Fibroblast of lung (primary cell): Measurements from ENCODE around the gene OTUD3. TPM values are rescaled to one million over a fixed set of nuclear protein-coding genes. Genes with fewer than 3 reads are reported as not detected.
"Not testable (repeated sequence)": the region's sequence is repeated elsewhere in the genome, so short reads cannot be mapped to it uniquely, and the experiment has no call there.

Experiments used
- DNase-seq, 2 donors: peaks; one replicate each; pipeline versions ENCODE4 v3.0.0 to v3.0.0-alpha.2; 2010; ENCODE audit warnings: low read depth in 2 of 2
- H2AFZ ChIP-seq: 2 replicates; pipeline ENCODE4 v1.5.1; 2012; ENCODE audit warnings: low read length, control low read depth, inconsistent platforms
- H3K27ac ChIP-seq: 2 replicates; pipeline ENCODE4 v1.5.1; 2011; ENCODE audit warnings: low read length, control low read depth; ENCODE audit not compliant: insufficient read depth
- H3K27me3 ChIP-seq: 2 replicates; pipeline ENCODE4 v1.5.1; 2011; ENCODE audit warnings: mild to moderate bottlenecking, low read length; ENCODE audit not compliant: control insufficient read depth, insufficient read depth
- H3K36me3 ChIP-seq: 2 replicates; pipeline ENCODE4 v1.5.1; 2011; ENCODE audit warnings: low read length; ENCODE audit not compliant: control insufficient read depth, insufficient read depth
- H3K4me1 ChIP-seq: 2 replicates; pipeline ENCODE4 v1.5.1; 2011; ENCODE audit warnings: low read length; ENCODE audit not compliant: control insufficient read depth, insufficient read depth; ENCODE audit errors: extremely low read depth
- H3K4me2 ChIP-seq: 2 replicates; pipeline ENCODE4 v1.5.1; 2011; ENCODE audit warnings: low read length, control low read depth; ENCODE audit not compliant: insufficient read depth; ENCODE audit errors: extremely low read depth
- H3K4me3 ChIP-seq, 4 experiments: fragments of 200-600 bp in 1 of 4; sonication (generic) in 1 of 4; replicated peaks in 1 of 4; 2 replicates each; pipeline ENCODE4 v1.5.1; 2011 to 2016; ENCODE audit warnings: low read length in 4 of 4, low read depth in 3 of 4, mild to moderate bottlenecking in 3 of 4, control low read depth in 2 of 4, inconsistent platforms in 1 of 4, mixed read lengths in 1 of 4; ENCODE audit not compliant: insufficient read depth in 1 of 4; ENCODE audit errors: control extremely low read depth in 1 of 4
- H3K79me2 ChIP-seq: 2 replicates; pipeline ENCODE4 v1.5.1; 2012; ENCODE audit warnings: mild to moderate bottlenecking, low read length, inconsistent platforms; ENCODE audit not compliant: control insufficient read depth, insufficient read depth
- H3K9ac ChIP-seq: 2 replicates; pipeline ENCODE4 v1.5.1; 2011; ENCODE audit warnings: mild to moderate bottlenecking, low read length, control low read depth; ENCODE audit not compliant: insufficient read depth
- H3K9me3 ChIP-seq: 2 replicates; pipeline ENCODE4 v1.5.1; 2012; ENCODE audit warnings: low read depth, low read length; ENCODE audit not compliant: control insufficient read depth, insufficient read depth
- H4K20me1 ChIP-seq: 2 replicates; pipeline ENCODE4 v1.5.1; 2011; ENCODE audit warnings: low read length; ENCODE audit not compliant: control insufficient read depth, insufficient read depth; ENCODE audit errors: extremely low read depth
- EZH2 ChIP-seq: IDR thresholded peaks from 2 replicates; pipeline ENCODE4 v1.5.1; 2012; ENCODE audit warnings: low read length, control low read depth, mild to moderate bottlenecking; ENCODE audit errors: missing control alignments
- polyA plus RNA-seq, 2 donors: library from polyadenylated mRNA; depleted of rRNA in 1 of 2; stranded (reverse) in 1 of 2; unstranded in 1 of 2; fragments of >200 nt; gene quantifications; 2 replicates each; pipeline ENCODE4 v1.2.1, GENCODE V29; 2011 to 2012; ENCODE audit warnings: missing spikeins in 1 of 2
- total RNA-seq: library from RNA; depleted of rRNA; stranded (reverse); fragments of >200 nt; gene quantifications from 2 replicates; pipeline ENCODE4 v1.2.1, GENCODE V29; 2014
- TF ChIP-seq, protein P1 (sequence below), 2 donors: IDR thresholded peaks in 1 of 2; conservative IDR thresholded peaks in 1 of 2; 1 replicate in 1 of 2; 2 replicates in 1 of 2; pipeline ENCODE4 v1.5.1; 2011 to 2012; ENCODE audit warnings: low read length in 2 of 2, control low read depth in 1 of 2, inconsistent platforms in 1 of 2, low read depth in 1 of 2, mild to moderate bottlenecking in 1 of 2

Gene OTUD3
- total and polyA plus RNA-seq, 2 donors (not counting 1 experiment from before 2014, with no cell fraction given) = 3.0 to 5.0 TPM

DNA sequence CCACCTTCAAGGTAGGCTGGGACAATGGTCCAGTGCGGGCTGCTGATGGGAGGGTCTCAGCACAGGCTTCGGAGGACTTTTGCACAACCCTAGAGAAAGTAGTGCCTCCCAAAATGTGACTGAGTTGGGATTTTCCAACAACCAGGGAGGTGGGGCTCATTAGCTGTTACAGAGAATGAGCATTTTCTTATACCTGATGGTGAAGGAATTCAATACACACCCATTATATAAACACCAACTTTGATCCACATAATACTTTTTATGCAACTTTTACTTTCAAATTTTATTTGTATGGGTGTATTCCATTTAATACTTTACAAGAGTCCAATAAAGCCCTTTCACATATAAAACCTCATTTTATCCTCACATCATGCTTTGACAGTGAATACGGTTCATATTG lies 35.9 kb upstream of the OTUD3 start:
- H3K79me2 ChIP-seq = no peaks in the 10 kb centered on the region
- no peak overlapping the region for H3K9ac ChIP-seq
- H3K4me1 ChIP-seq = no peaks in the 10 kb centered on the region
- peaks cover 2% of the 10 kb centered on the region for H3K27me3 ChIP-seq
- no peaks in the 10 kb centered on the region for H3K9me3 ChIP-seq
- no peak for DNase-seq
- no peak overlapping the region for H3K4me2 ChIP-seq
- TF ChIP-seq EZH2 = no peak
- TF ChIP-seq, protein P1, sequence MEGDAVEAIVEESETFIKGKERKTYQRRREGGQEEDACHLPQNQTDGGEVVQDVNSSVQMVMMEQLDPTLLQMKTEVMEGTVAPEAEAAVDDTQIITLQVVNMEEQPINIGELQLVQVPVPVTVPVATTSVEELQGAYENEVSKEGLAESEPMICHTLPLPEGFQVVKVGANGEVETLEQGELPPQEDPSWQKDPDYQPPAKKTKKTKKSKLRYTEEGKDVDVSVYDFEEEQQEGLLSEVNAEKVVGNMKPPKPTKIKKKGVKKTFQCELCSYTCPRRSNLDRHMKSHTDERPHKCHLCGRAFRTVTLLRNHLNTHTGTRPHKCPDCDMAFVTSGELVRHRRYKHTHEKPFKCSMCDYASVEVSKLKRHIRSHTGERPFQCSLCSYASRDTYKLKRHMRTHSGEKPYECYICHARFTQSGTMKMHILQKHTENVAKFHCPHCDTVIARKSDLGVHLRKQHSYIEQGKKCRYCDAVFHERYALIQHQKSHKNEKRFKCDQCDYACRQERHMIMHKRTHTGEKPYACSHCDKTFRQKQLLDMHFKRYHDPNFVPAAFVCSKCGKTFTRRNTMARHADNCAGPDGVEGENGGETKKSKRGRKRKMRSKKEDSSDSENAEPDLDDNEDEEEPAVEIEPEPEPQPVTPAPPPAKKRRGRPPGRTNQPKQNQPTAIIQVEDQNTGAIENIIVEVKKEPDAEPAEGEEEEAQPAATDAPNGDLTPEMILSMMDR (conservative IDR thresholded peaks at IDR 0.05 in 1 of 2, IDR thresholded peaks at IDR 0.05 in 1 of 2; ENCODE audit: low read depth in 1 of 2, low read length in 2 of 2) = no peak
- H3K27ac ChIP-seq = no peak overlapping the region
- no peak overlapping the region for H3K4me3 ChIP-seq
- H3K36me3 ChIP-seq = no peaks in the 10 kb centered on the region
- no peaks in the 10 kb centered on the region for H4K20me1 ChIP-seq
- no peak overlapping the region for H2AFZ ChIP-seq

DNA sequence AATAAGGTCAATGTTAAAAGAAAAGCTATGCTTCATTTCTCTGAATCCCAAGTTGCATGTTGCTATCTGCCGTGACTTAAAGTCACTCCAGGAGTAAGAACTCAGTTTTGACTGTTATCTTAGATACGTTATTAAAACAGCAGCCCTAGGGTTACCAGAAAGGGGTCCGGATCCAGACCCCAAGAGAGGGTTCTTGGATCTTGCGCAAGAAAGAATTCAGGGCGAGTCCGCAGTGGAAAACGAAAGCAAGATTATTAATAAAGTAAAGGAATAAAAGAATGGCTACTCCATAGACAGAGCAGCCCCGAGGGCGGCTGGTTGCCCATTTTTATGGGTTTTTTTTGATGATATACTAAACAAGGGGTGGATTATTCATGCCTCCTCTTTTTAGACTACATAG lies 34.9 kb upstream of the OTUD3 start:
- H3K27me3 ChIP-seq, H3K27ac ChIP-seq, H3K4me1 ChIP-seq, H3K4me2 ChIP-seq, H3K36me3 ChIP-seq, H3K79me2 ChIP-seq, H3K4me3 ChIP-seq, H4K20me1 ChIP-seq, H2AFZ ChIP-seq, H3K9me3 ChIP-seq, DNase-seq, H3K9ac ChIP-seq: not testable (repeated sequence)

DNA sequence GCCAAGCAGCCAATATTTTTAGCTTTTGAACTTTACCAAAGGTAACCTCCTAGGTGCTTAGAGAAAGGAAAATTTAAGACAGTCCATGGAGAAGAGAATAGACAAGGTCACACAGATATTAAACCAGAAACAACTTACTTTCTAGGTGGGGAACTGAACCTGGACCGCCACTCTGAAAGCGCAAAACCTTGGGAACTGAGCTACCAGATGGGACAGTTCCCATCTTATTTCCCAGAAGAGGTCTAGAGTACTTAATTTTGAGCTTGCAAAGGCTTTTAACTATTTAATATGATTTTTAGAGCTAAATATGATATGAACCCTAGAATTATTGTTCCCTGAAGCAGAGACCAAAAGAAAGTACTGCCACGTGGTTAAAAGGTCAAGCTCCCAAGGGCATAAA lies 32.9 kb upstream of the OTUD3 start:
- H2AFZ ChIP-seq, H3K27ac ChIP-seq, H3K4me3 ChIP-seq, H3K9ac ChIP-seq, DNase-seq, H3K27me3 ChIP-seq, H4K20me1 ChIP-seq, H3K4me1 ChIP-seq, H3K36me3 ChIP-seq, H3K79me2 ChIP-seq, H3K9me3 ChIP-seq, H3K4me2 ChIP-seq: not testable (repeated sequence)

DNA sequence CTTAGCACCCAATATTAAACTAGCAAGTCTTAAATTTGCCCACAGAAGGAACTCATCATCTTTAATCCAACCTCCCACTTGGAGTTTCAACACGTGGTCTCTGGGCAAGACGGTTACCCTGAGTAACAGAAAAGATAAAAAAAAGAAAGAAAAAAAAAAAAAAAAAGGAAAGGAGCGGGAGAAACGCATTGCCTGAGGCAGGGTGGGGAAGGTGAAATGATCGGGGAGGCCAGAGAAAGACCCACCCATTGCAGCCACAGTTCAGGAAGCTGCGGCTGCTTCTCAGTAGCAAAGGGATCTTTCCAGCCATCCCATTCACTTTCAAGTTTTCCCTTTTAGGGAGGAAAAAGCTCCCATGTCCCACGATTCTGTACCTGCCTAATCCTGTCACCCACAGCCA lies 32.0 kb upstream of the OTUD3 start:
- Histone ChIP-seq H3K9ac (no peak overlapping the region), H3K79me2 (no peaks in the 10 kb centered on the region), H3K36me3 (no peaks in the 10 kb centered on the region), H3K9me3 (no peaks in the 10 kb centered on the region), H3K4me3 (no peak overlapping the region), H2AFZ (no peak overlapping the region), H3K4me2 (no peak overlapping the region), H3K4me1 (no peaks in the 10 kb centered on the region), H3K27me3 (peaks cover 2% of the 10 kb centered on the region), H3K27ac (no peak overlapping the region), H4K20me1 (no peaks in the 10 kb centered on the region)
- DNase-seq = no peak
- TF ChIP-seq, protein P1 (conservative IDR thresholded peaks at IDR 0.05 in 1 of 2, IDR thresholded peaks at IDR 0.05 in 1 of 2; ENCODE audit: low read depth in 1 of 2, low read length in 2 of 2) = no peak
- no peak for TF ChIP-seq EZH2
